ENCODE measurements around the gene GARNL3. TPM values are rescaled to one million over a fixed set of nuclear protein-coding genes. Genes with fewer than 3 reads are reported as not detected.

Gene GARNL3
- polyA plus RNA-seq, 1 donor from 2014 or later = 20.0 TPM

- TF ChIP-seq TAF1 (IDR thresholded peaks at IDR 0.05; ENCODE audit: low read depth) (no peak), MXI1 (conservative IDR thresholded peaks at IDR 0.05; ENCODE audit: poor library complexity, severe bottlenecking) (no peak), RAD21 (conservative IDR thresholded peaks at IDR 0.05) (no peak), SMC3 (conservative IDR thresholded peaks at IDR 0.05; ENCODE audit: poor library complexity) (no peak), EP300 (conservative IDR thresholded peaks at IDR 0.05; ENCODE audit: poor library complexity, severe bottlenecking) (no peak), POLR2AphosphoS5 (IDR thresholded peaks at IDR 0.05) (no peak), REST (IDR thresholded peaks at IDR 0.05; ENCODE audit: borderline replicate concordance) (no peak)
- no peak overlapping the region for H3K27ac ChIP-seq (ENCODE audit: low read length)
- no peaks in the 10 kb centered on the region for H3K36me3 ChIP-seq (ENCODE audit: insufficient read depth, low read length)
- H4K20me1 ChIP-seq (ENCODE audit: insufficient read depth) = no peaks in the 10 kb centered on the region
- no peaks in the 10 kb centered on the region for H3K27me3 ChIP-seq (ENCODE audit: insufficient read depth, low read depth, low read length)
- H3K79me2 ChIP-seq (replicated peaks; ENCODE audit: insufficient read depth, low read length) = no peaks in the 10 kb centered on the region
- no peaks in the 10 kb centered on the region for H3K9me2 ChIP-seq (ENCODE audit: insufficient read depth, low read length)
- H2AFZ ChIP-seq (ENCODE audit: low read depth, low read length) = no peak overlapping the region
- no peak overlapping the region for H3K9ac ChIP-seq (ENCODE audit: low read length)
- H3K4me2 ChIP-seq (ENCODE audit: low read length) = no peak overlapping the region
- no peaks in the 10 kb centered on the region for H3F3A ChIP-seq (ENCODE audit: insufficient read depth, low read length, poor library complexity, severe bottlenecking)
- H3K9me3 ChIP-seq (ENCODE audit: low read length) = no peaks in the 10 kb centered on the region
- H3K4me3 ChIP-seq (ENCODE audit: low read length) = no peak overlapping the region
These were observed 45.1 kb upstream of the GARNL3 start for GRCh38 chr9:127219520-127219919.

DNA sequence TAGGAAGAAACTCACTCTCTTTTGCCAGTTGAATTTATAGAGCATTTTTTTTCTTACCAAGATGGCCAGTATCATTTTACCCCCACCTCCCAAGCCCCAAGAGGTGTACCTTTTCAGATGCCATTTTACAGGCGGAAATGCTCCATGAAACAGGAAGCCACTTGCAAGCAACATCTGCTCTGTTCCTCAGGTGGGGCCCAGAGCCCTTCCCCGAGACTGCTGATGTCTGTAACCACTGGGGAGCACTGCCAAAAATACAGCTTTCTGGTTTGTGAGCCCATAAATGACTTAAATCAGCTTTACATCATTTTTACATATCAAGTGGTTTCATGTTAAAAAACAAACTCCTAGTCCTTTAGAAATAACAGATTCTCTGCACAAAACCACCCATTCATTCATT is 42.9 kb upstream of the GARNL3 start:
- no peaks in the 10 kb centered on the region for H3F3A ChIP-seq (ENCODE audit: insufficient read depth, low read length, poor library complexity, severe bottlenecking)
- no peak overlapping the region for H3K27ac ChIP-seq (ENCODE audit: low read length)
- H3K4me3 ChIP-seq (ENCODE audit: low read length) = no peak overlapping the region
- TF ChIP-seq POLR2AphosphoS5 (IDR thresholded peaks at IDR 0.05) (no peak), SMC3 (conservative IDR thresholded peaks at IDR 0.05; ENCODE audit: poor library complexity) (no peak), TAF1 (IDR thresholded peaks at IDR 0.05; ENCODE audit: low read depth) (no peak), EZH2 (IDR thresholded peaks at IDR 0.05; ENCODE audit: borderline replicate concordance, insufficient read depth, low read length, poor library complexity, severe bottlenecking) (no peak), REST (IDR thresholded peaks at IDR 0.05; ENCODE audit: borderline replicate concordance) (no peak), RAD21 (conservative IDR thresholded peaks at IDR 0.05) (no peak), EP300 (conservative IDR thresholded peaks at IDR 0.05; ENCODE audit: poor library complexity, severe bottlenecking) (no peak), MXI1 (conservative IDR thresholded peaks at IDR 0.05; ENCODE audit: poor library complexity, severe bottlenecking) (no peak), CTCF (IDR thresholded peaks at IDR 0.05; ENCODE audit: poor library complexity, severe bottlenecking) (no peak)
- H3K4me2 ChIP-seq (ENCODE audit: low read length) = no peak overlapping the region
- no peaks in the 10 kb centered on the region for H3K9me2 ChIP-seq (ENCODE audit: insufficient read depth, low read length)
- H3K36me3 ChIP-seq (ENCODE audit: insufficient read depth, low read length) = no peaks in the 10 kb centered on the region
- H4K20me1 ChIP-seq (ENCODE audit: insufficient read depth) = no peaks in the 10 kb centered on the region
- H3K79me2 ChIP-seq (replicated peaks; ENCODE audit: insufficient read depth, low read length) = no peaks in the 10 kb centered on the region
- no peak overlapping the region for H3K9ac ChIP-seq (ENCODE audit: low read length)
- H3K9me3 ChIP-seq (ENCODE audit: low read length) = no peaks in the 10 kb centered on the region
- H3K27me3 ChIP-seq (ENCODE audit: insufficient read depth, low read depth, low read length) = peaks cover 10% of the 10 kb centered on the region
- no peak overlapping the region for H2AFZ ChIP-seq (ENCODE audit: low read depth, low read length)

Data from neural cell (in vitro differentiated cells).